ENCODE measurements around the gene SYCP1.

DNA sequence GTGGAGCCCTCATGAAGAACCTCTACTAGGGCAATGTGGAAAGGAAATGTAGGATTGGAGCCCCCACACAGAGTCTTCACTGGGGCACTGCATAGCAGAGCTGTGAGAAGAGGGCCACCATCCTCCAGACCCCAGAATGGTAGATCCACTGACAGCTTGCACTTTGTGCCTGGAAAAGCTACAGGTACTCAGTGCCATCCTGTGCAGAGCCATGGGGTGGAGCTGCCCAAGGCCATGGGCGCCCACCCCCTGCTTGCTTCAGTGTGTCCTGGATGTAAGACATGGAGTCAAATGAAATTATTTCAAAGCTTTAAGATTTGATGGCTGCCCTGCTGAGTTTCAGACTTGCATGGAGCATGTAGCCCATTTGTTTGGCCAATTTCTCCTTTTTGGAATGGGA lies 157.8 kb downstream of the SYCP1 start:
- TF ChIP-seq, protein P1, sequence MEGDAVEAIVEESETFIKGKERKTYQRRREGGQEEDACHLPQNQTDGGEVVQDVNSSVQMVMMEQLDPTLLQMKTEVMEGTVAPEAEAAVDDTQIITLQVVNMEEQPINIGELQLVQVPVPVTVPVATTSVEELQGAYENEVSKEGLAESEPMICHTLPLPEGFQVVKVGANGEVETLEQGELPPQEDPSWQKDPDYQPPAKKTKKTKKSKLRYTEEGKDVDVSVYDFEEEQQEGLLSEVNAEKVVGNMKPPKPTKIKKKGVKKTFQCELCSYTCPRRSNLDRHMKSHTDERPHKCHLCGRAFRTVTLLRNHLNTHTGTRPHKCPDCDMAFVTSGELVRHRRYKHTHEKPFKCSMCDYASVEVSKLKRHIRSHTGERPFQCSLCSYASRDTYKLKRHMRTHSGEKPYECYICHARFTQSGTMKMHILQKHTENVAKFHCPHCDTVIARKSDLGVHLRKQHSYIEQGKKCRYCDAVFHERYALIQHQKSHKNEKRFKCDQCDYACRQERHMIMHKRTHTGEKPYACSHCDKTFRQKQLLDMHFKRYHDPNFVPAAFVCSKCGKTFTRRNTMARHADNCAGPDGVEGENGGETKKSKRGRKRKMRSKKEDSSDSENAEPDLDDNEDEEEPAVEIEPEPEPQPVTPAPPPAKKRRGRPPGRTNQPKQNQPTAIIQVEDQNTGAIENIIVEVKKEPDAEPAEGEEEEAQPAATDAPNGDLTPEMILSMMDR (conservative IDR thresholded peaks at IDR 0.05): no peak
- no peak for TF ChIP-seq EZH2 (IDR thresholded peaks at IDR 0.05; ENCODE audit: low read depth)

Measured in PC-9 (cell line).